ENCODE measurements around the gene GABARAP.

GRCh38 chr17:7204828-7205461 lies 37.3 kb downstream of the GABARAP start:
- no peak for TF ChIP-seq HIVEP1 (CRISPR knock-in tag; IDR thresholded peaks at IDR 0.05)
- TF ChIP-seq CTCF (CRISPR knock-in tag; IDR thresholded peaks at IDR 0.05) = no peak
- TF ChIP-seq HOXA7 (CRISPR knock-in tag; IDR thresholded peaks at IDR 0.05) = no peak
- no peak for TF ChIP-seq JUN (CRISPR knock-in tag; IDR thresholded peaks at IDR 0.05)
- no peak for TF ChIP-seq SIN3A (IDR thresholded peaks at IDR 0.05; ENCODE audit: borderline replicate concordance, low read depth, low read length)
- TF ChIP-seq PTBP1 (IDR thresholded peaks at IDR 0.05; ENCODE audit: low read depth, low read length, poor library complexity, severe bottlenecking) = no peak
- no peak for TF ChIP-seq GFI1 (CRISPR knock-in tag; IDR thresholded peaks at IDR 0.05; ENCODE audit: borderline replicate concordance)
- no peak for TF ChIP-seq SUZ12 (IDR thresholded peaks at IDR 0.05; ENCODE audit: low read depth, low read length)
- no peak for TF ChIP-seq ESRRA (CRISPR knock-in tag; IDR thresholded peaks at IDR 0.05; ENCODE audit: low read depth)
